ENCODE results near the gene AOPEP.

GRCh38 chr9:94907264-94907936, 180.9 kb downstream of the AOPEP start:
- TF ChIP-seq CTCF (conservative IDR thresholded peaks at IDR 0.05 in 1 of 2, IDR thresholded peaks at IDR 0.05 in 1 of 2; ENCODE audit: extremely low read depth in 1 of 2, insufficient read depth in 1 of 2, low read depth in 1 of 2, low read length in 2 of 2) (no peak), EZH2 (IDR thresholded peaks at IDR 0.05; ENCODE audit: borderline replicate concordance, low read length) (no peak)

Measured in mammary epithelial cell (primary cell).